ENCODE data around the gene PTPRG.

Gene PTPRG

DNA sequence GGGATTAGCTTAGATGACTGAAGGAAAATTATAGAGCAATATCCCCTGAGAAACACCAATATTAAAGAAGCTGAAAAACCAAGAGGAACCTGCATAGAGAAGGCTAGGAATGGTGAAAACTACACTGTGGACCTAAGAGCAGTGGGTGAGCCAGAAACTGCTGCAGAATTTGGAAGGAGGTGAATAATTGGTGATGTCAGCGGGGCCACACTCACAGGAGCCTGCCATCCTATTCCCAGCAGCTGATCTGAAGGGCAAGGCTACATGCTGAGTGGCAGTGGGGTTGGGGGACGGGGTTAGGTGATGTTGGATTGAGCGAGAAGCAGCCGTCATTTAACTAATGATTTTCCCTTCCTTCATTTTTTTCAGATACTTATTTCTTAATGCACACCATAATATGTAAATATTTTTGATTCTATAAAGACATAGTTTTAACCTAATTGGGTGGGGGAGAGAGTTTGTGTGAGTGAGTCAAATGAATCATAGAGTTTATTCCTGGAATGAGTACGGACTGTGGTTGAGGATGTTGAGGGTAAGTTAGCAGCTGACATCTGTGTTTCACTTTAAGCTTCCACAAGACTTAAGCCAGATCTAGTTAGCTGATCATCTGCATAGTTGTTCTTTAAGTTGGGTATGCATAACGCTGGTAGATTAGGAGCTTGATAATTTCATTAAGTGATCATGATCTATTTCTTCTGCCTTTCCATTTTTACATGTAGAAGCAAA lies 222.8 kb downstream of the PTPRG start:
- Histone ChIP-seq H3K27me3 (replicated peaks) (no peaks in the 10 kb centered on the region), H3K27ac (no peak overlapping the region), H3K4me3 (ENCODE audit: low read depth, low read length) (no peak overlapping the region), H3K36me3 (replicated peaks) (no peaks in the 10 kb centered on the region)
- peak; percentile 25 for DNase-seq
- in situ Hi-C loops (cut with HindIII; ENCODE audit: low pct_ligation_motif_present, low sequenced_read_pairs) = no loop called here
- TF ChIP-seq, protein P1, sequence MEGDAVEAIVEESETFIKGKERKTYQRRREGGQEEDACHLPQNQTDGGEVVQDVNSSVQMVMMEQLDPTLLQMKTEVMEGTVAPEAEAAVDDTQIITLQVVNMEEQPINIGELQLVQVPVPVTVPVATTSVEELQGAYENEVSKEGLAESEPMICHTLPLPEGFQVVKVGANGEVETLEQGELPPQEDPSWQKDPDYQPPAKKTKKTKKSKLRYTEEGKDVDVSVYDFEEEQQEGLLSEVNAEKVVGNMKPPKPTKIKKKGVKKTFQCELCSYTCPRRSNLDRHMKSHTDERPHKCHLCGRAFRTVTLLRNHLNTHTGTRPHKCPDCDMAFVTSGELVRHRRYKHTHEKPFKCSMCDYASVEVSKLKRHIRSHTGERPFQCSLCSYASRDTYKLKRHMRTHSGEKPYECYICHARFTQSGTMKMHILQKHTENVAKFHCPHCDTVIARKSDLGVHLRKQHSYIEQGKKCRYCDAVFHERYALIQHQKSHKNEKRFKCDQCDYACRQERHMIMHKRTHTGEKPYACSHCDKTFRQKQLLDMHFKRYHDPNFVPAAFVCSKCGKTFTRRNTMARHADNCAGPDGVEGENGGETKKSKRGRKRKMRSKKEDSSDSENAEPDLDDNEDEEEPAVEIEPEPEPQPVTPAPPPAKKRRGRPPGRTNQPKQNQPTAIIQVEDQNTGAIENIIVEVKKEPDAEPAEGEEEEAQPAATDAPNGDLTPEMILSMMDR (IDR thresholded peaks at IDR 0.05; ENCODE audit: low read depth, low read length, missing control alignments) = no peak

DNA sequence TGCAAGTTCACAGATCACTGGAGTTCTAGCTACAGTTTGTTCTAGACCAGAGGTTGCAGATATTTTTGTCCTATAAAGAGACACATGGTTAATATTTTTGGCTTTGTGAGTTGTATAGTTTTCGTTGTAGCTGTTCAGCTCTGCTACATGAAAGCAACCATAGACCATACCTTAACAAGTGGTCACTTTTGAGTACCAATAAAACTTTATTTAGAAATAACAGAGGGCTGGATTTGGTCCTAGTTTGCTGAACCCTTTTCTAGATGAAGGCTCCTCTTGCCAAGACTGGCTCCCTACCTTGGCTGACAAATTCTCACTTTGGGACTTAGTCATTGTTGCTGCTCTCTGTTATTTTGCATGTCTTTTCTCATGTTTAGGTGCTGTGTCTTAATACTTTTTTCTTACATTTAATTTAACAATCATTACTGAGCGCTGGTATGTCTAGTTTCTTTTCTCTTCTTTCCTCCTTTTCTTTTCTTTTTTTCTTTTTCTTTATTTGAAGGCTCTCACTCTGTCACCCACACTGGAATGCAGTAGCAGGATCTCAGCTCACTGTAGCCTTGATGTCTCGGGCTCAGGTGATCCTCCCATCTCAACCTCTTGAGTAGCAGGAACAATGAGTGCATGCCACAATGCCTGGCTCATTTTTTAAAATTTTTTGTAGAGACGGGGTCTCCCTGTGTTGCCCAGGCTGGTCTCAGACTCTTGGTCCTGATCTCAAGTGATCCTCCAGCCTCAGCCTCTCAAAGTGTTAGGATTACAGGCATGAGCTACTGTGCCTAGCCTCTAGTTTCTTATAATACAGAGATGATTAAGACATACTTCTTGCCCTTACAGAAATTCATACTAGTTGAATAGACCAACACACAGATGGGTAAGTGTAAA lies 227.5 kb downstream of the PTPRG start:
- Histone ChIP-seq H3K27me3 (replicated peaks) (no peaks in the 10 kb centered on the region), H3K27ac (no peak overlapping the region), H3K4me3 (ENCODE audit: low read depth, low read length) (no peak overlapping the region), H3K36me3 (replicated peaks) (no peaks in the 10 kb centered on the region)
- no peak for DNase-seq
- TF ChIP-seq, protein P1 (IDR thresholded peaks at IDR 0.05; ENCODE audit: low read depth, low read length, missing control alignments) = no peak
- in situ Hi-C loops (cut with HindIII; ENCODE audit: low pct_ligation_motif_present, low sequenced_read_pairs) = no loop called here

DNA sequence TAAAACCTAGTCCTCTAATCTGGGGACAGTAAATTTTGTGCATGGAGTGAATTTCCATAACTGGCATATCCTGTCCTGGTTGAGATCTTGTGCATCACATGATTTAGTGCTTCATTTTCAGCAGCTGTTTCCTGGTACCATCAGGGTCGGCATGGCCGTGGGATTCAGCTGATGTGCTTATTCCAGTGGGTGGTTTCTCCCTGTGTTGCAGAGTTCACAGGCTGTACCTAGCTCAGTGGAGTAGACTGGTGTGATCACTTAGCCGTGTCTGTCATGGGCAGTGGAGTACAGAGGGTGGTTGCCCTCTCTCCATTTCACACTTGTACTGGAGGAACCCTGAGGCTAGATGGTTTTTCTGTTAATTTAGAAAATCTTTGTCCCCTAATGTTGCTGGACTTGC lies 228.5 kb downstream of the PTPRG start:
- Histone ChIP-seq H3K27me3 (replicated peaks) (no peaks in the 10 kb centered on the region), H3K36me3 (replicated peaks) (no peaks in the 10 kb centered on the region), H3K27ac (no peak overlapping the region), H3K4me3 (ENCODE audit: low read depth, low read length) (no peak overlapping the region)
- in situ Hi-C loops (cut with HindIII; ENCODE audit: low pct_ligation_motif_present, low sequenced_read_pairs) = no loop called here
- TF ChIP-seq, protein P1 (IDR thresholded peaks at IDR 0.05; ENCODE audit: low read depth, low read length, missing control alignments) = no peak
- DNase-seq = no peak

DNA sequence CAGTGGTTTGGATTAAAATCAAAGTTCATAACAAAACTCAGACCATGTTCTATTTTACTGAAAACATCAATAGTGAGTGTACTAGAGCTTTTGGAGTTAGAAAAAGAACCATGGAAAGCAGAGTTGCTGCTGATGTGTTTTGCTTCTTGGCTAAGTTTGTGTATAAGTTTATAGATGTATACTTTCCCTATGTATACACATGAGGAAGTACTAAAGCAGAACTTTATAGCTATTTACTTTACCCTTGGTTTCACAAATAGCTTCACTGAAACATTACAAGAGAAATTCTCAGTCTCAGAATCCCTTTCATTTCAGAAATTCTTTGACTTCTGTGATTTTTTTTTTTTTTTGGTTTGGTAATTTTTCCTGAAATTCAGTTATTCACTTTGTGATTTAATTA lies 229.0 kb downstream of the PTPRG start:
- in situ Hi-C loops (cut with HindIII; ENCODE audit: low pct_ligation_motif_present, low sequenced_read_pairs) = no loop called here
- Histone ChIP-seq H3K36me3 (replicated peaks) (no peaks in the 10 kb centered on the region), H3K27ac (no peak overlapping the region), H3K4me3 (ENCODE audit: low read depth, low read length) (no peak overlapping the region), H3K27me3 (replicated peaks) (no peaks in the 10 kb centered on the region)
- TF ChIP-seq, protein P1 (IDR thresholded peaks at IDR 0.05; ENCODE audit: low read depth, low read length, missing control alignments) = no peak
- DNase-seq = no peak

DNA sequence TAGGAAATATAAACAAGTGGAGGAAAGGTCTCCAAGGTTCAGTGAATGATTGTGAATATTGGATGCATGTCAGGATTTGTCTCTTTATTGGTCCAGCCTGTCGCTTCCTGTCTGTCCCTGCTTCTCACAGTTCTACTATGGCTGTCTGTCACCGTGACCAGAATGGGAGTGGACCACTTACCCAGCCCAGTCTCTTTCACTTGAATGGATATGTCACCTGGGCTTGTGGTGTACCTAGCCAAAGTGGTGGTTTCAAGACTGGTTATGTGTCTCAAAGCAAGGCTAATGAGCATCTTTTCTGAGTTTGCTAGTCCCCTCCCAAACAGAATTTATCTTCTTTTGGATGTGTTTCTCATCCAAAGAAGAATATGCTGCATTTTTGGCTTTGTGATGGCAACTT lies 231.7 kb downstream of the PTPRG start:
- H3K27ac ChIP-seq = no peak overlapping the region
- in situ Hi-C loops (cut with HindIII; ENCODE audit: low pct_ligation_motif_present, low sequenced_read_pairs) = no loop called here
- H3K36me3 ChIP-seq (replicated peaks) = no peaks in the 10 kb centered on the region
- no peak for DNase-seq
- TF ChIP-seq, protein P1 (IDR thresholded peaks at IDR 0.05; ENCODE audit: low read depth, low read length, missing control alignments) = no peak
- H3K4me3 ChIP-seq (ENCODE audit: low read depth, low read length) = no peak overlapping the region
- no peaks in the 10 kb centered on the region for H3K27me3 ChIP-seq (replicated peaks)

Data from brain microvascular endothelial cell (primary cell).